ENCODE measurements around the gene MTCL1.

Gene MTCL1

GRCh38 chr18:8812631-8813030 is 107.3 kb downstream of the MTCL1 start:
- DNase-seq (ENCODE audit: low spot score) = no peak

DNA sequence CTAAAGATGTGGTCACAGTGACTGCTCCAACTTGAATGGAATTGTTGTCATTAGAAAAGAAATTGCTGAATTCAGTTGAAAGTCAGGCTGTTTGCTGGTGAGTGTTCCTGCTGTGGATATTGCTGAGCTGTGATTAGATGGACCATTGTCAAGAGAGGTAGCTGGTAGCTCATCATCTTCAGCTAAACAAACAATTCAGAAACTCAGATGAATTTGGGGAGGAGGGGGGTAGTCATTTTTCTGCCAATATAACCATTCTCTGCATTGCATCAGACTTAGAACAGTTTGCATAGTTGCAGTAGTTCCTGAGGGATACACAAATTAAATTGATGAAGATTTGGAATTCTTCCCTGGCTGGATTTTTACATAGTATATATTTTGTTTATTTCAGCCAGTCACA is 108.3 kb downstream of the MTCL1 start:
- no peak for DNase-seq (ENCODE audit: low spot score)

GRCh38 chr18:8814206-8814605 is 108.8 kb downstream of the MTCL1 start:
- no peak for DNase-seq (ENCODE audit: low spot score)

DNA sequence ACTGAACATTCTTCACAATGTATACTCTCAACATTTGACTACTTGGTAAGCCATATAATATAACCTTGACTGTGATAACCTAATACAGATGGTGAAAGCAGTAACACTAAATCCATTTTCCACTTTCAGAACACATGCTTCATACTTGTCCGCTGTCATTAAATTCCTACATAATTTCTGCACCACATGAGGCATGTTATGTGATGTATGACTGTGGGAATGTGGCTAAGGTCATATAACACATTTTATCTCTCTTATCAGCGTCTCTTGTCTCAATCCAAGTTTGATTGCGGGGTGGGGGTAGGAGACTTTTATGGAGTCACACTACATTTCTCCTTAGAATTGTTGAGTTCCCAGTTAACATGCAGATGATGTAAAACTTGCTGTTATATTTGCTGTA is 110.9 kb downstream of the MTCL1 start:
- DNase-seq (ENCODE audit: low spot score) = no peak

GRCh38 chr18:8816816-8817215 is 111.5 kb downstream of the MTCL1 start:
- DNase-seq (ENCODE audit: low spot score) = no peak

GRCh38 chr18:8818982-8819381 is 113.6 kb downstream of the MTCL1 start:
- DNase-seq (ENCODE audit: low spot score) = no peak

DNA sequence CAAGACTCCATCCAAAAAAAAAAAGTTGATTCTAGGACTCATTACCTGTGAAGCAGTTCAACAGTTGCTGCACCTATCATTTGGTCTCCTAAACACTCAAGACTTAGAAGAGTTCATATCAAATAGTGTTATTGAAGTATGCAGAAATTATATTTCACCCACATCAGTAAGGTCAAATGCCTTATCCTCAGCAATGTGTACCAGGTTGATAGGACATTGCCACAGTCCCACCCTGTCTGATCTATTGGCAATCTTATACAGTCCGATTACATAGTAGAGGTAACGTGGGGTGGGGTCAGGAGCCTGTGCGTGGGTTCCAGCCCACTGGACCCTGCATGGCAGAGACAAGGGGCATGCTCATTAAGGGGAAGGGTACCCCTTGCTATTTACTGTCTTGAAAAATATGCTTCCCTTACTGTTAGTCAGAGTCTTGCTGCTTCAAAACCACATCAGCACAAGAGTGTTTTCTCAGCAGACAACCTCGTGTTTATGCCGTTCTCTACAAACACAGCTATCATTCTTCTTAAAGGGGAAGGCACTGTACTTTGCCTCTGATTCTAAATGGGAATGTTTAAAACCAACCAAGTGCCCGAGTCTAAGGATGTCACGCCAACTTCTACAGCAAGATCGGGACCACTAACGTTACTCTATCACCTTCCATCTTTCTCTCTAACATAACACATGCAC is 115.2 kb downstream of the MTCL1 start:
- no peak for DNase-seq (ENCODE audit: low spot score)

- no peak for DNase-seq (ENCODE audit: low spot score)
These were observed 115.7 kb downstream of the MTCL1 start for GRCh38 chr18:8821083-8821465.

- DNase-seq (ENCODE audit: low spot score) = no peak
These were observed 116.2 kb downstream of the MTCL1 start for GRCh38 chr18:8821531-8821930.

GRCh38 chr18:8822643-8823042 is 117.3 kb downstream of the MTCL1 start:
- no peak for DNase-seq (ENCODE audit: low spot score)

GRCh38 chr18:8823530-8823929 is 118.2 kb downstream of the MTCL1 start:
- no peak for DNase-seq (ENCODE audit: low spot score)

- no peak for DNase-seq (ENCODE audit: low spot score)
These were observed 119.5 kb downstream of the MTCL1 start for GRCh38 chr18:8824846-8825245.

GRCh38 chr18:8825273-8825672 is 119.9 kb downstream of the MTCL1 start:
- no peak for DNase-seq (ENCODE audit: low spot score)

DNA sequence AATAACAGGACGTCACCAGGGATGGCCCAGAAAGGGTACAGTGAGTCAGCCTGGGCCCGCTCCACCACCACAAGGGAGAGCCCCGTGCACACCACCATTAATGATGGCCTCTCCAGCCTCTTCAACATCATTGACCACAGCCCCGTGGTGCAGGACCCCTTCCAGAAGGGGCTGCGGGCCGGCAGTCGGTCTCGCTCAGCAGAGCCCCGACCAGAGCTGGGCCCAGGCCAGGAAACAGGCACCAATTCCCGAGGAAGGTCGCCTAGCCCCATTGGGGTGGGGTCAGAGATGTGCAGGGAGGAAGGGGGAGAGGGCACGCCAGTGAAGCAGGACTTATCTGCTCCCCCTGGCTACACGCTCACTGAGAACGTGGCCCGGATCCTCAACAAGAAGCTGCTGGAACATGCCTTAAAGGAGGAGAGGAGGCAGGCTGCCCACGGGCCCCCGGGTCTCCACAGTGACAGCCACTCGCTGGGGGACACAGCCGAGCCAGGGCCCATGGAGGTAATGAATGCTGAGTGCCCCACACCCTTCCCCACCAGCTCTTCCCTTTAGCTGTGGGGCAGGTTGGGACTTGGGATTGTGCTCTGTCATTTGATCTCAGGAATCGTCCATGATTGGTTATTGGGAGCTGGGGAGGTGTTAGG is 120.5 kb downstream of the MTCL1 start:
- DNase-seq (ENCODE audit: low spot score) = no peak

GRCh38 chr18:8826514-8826913 is 121.2 kb downstream of the MTCL1 start:
- no peak for DNase-seq (ENCODE audit: low spot score)

DNA sequence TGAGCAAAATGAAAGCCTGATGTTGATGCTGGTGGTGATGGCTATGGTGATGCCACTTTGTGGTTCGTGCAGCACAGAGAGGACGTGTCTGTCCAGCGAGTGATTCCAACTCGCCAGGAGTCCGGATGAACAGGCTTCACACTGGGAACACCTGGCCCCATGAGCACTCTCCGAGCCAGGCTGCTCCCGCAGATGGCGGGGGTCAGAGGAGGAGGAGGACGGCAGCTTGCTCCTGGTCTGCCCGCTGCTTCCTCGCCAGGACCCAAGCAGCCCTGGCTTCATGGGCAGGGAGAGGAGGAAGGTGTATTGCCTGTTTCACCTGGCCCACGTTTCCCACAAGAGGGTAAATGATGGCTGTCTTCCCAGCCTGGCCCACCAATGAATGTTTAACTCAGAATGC is 121.6 kb downstream of the MTCL1 start:
- no peak for DNase-seq (ENCODE audit: low spot score)

- DNase-seq (ENCODE audit: low spot score) = no peak
These were observed 122.9 kb downstream of the MTCL1 start for GRCh38 chr18:8828300-8828699.

GRCh38 chr18:8828798-8829197 is 123.4 kb downstream of the MTCL1 start:
- no peak for DNase-seq (ENCODE audit: low spot score)

- DNase-seq (ENCODE audit: low spot score) = no peak
These were observed 125.0 kb downstream of the MTCL1 start for GRCh38 chr18:8830067-8831060.

DNA sequence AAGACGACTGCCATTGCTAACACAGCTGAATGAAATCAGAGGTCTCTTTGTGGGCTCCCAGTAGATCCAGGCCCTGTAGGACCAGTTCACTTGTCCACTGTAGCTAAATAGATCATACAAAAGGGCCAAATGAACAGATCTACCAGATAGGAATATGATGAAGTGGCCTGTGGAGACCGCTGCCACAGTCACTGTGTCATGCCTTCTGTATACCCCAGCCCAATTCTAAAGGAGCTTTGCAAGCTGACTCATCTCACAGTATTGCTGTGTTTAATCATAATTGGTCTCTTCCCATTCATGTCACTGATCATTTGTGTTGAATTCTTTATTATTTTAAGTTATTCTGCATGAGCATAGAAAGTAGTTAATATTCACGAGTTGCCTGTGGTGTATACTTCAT is 125.8 kb downstream of the MTCL1 start:
- no peak for DNase-seq (ENCODE audit: low spot score)

- DNase-seq (ENCODE audit: low spot score) = no peak
These were observed 126.2 kb downstream of the MTCL1 start for GRCh38 chr18:8831531-8831930.

DNA sequence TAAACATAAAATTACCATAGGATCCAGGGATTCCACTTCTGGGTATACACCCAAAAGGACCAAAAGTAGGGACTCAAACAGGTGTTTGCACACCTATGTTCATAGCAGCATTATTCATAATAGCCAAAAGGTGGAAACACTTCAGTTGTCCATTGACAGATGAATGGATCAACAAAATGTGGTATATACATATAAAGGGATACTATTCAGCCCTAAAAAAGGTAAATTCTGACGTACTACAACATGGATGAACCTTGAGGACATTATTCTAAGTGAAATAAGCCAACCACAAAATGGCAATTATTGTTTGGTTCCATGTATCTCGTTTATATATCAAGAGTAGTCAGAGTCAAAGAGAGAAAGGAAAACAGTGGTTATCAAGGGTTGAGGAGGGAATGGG is 128.1 kb downstream of the MTCL1 start:
- DNase-seq (ENCODE audit: low spot score) = no peak

DNA sequence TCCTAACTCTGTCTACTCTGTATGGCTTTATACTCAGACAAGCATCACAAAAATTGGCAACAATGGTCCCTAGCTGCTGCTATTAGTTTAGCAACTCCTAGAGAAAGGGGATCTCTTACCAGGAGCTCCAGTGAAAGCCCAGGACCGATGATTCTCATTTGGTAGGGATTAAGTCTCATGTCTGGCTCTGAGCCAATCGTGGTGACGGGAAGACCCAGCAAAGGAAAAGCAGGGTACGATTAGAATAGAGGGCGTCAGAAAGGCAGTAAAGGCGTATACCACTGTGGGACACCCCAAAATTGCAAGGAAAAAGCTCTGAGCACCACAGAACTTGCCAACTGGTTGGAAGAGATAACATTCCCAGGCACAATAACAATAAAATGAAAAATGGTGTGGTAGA is 129.5 kb downstream of the MTCL1 start:
- no peak for DNase-seq (ENCODE audit: low spot score)
